Measurements from ENCODE around the gene IRS1.
"Not testable (repeated sequence)": the region's sequence is repeated elsewhere in the genome, so short reads cannot be mapped to it uniquely, and the experiment has no call there.

The IRS1 gene

GRCh38 chr2:226799211-226799975 is at the start of gene IRS1:
TSS of gene IRS1 (minus strand) at chr2:226799820. CDS start at chr2:226798738, 1,082 bp downstream.
- DNase-seq = peak; percentile 35

DNA sequence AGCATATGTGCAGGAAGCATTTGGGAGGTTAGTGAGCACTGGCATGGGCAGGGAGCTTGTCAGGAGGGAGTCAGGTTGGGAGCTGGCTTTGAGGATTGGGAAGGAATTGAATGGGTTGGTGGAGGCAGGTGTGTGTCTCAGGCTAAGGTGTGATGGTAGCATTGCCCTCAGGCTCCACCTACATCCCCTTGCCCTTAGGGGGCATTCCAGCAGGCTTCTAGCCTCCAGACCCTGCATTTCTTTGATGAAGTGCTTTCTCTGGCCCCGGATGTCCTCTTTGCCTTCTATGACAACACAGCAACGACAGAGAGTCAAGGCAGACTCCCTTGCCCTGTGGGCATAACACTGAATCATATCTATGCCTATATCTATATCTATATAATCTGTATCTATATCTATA is 49.7 kb upstream of the IRS1 start:
- no peak for DNase-seq

- DNase-seq = no peak
Measured at GRCh38 chr2:226847511-226847910, 47.9 kb upstream of the IRS1 start.

GRCh38 chr2:226847090-226847489 is 47.5 kb upstream of the IRS1 start:
- DNase-seq = no peak

DNA sequence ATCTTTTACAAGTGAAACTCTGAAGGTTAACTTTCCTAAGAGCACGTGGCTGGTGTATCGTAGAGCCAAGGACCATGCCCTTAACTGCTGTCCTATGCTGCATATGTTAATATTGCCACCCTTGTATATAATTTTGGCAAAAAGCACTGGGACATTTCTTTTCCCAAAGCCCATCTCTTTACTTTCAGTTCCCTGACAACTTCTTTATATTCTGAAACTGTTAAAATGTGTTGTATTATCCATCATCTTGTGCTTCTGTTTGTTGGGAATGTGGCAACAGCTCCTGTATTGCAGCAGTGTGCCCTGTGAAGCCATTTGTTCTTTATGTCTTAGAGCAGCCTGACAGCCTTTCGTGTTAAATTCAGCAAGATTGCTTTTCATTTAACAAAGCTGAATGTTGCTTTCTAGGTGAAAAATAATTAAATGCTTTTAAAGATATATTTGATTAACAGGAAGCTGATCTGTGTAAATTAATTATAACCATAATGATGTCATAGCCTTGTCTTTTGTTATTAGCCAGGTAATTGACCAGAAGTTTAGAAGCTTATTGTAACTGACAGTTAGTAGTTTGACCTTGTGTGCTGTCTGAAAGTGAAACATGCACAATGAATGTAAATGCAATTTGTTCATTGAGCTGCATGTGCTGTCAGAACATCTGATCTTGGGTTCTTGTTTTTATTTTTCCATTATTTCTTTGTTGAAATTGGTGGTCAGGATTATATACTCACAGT is 45.9 kb upstream of the IRS1 start:
- no peak for DNase-seq

- DNase-seq = not testable (repeated sequence)
Measured at GRCh38 chr2:226843001-226843400, 43.4 kb upstream of the IRS1 start.

GRCh38 chr2:226839951-226840350 is 40.3 kb upstream of the IRS1 start:
- DNase-seq = peak; percentile 15

DNA sequence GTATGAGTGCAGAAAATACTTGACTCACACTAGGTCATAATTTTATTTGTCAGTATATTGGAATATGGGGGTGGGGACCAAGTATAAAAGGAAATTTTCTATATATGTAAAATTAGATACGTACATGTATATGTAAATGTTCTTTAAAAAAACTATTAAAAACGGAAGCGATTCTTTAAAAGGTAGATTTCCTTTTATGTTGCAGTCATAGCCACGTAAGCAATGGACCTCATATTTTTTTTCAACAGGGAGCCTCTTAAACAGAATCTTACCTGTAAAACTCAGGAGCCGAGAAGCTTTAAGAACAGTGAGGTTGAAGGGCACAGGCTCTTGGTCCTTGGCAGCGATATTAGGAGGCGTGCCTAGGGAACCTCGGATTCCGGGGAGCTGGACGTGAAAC is 39.5 kb upstream of the IRS1 start:
- peak; percentile 11 for DNase-seq

DNA sequence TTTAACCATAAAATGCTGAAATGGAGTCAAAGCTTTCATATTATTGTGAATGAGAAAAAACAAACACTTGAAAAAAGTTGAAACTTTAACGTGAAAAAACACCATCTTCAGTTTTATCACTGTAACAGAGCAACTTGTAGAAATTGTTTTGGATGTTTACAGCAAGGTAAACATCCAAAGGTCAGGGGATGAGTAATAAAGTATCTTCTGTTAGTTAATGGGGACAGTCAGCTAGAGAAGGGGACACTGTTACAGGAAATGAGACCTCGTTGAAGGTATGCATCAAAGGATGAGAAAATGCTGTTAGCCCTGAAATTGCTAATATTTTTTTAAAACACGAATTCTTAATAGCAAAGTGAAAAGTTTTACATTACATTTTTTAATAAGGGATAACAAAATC is 39.1 kb upstream of the IRS1 start:
- peak; percentile 27 for DNase-seq

GRCh38 chr2:226837787-226838603 is 38.4 kb upstream of the IRS1 start:
- DNase-seq = peak; percentile 22

DNA sequence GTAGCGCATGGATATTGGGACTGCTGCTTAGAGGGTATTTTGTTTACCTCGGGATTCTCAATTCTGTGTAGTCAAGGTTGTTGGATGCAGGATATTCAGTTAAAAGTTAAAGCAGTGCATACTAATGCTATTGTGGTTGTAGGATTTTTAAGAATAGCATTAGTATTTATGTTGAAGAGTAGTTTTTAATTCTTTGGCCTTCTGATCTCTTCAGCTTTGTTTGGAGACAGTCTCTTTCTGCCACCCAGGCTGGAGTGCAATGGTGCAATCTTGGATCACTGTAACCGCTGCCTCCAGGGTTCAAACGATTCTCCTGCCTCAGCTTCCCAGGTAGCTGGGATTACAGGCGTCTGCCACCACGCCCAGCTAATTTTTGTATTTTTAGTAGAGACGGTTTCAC is 37.7 kb upstream of the IRS1 start:
- DNase-seq = no peak

DNA sequence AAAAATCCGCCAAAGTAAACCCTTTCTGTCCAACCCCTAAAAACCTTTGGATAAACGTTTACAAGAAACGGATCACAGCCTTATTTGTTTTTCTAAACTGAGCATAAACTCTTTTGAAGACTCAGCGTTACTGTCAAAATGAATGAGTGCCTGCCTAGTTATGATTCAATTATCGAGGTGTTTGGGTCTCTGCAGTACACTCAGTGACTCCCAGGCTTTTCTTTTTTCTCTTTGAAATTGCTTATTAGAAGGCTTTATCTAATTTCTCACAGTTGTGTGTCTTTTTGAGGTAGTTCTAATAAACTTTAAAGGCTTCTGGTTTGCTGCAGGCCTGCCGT is 36.9 kb upstream of the IRS1 start:
- no peak for DNase-seq

DNA sequence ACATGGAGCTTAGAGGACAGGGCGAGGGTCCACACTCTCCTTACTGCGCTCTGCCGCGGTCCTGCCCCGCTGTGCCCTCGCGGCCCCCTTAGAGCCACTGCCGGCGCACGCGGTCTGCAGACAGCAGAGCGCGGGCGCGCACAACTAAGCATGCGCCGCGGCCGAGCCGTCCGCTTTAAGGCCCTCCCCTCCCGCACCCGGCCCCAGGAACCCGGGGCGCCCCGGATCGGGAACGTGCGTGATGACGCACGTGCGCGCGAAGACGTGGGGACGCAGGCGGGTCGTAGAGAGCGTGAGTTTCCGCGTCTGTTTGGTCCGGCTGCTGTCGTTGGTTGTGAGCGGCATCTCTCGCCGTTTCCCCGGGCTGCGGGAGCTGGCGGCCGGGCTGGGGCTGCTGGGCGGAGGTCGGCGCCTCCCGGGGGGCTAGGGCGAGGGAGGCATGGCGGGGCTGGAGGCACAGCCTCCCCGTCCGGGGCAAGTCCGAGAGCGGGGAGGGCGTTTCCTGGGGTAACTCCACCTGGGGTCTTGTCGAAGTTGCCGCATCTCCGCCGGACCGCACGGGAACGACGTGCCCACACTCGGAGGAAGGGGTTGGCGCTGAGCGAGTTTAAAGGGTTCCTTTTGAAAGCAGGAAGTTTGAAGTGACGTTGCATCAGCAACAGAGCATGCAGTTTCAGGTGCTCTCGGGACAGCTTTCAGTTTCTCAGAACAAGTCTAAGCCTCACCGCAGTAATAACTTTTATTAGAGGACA is 36.4 kb upstream of the IRS1 start, which contains the start of gene RHBDD1:
RHBDD1 (plus strand) TSS at position 259 of the 752 bp plus-strand sequence. CDS start 28,640 bp downstream, outside the sequence.
- DNase-seq = peak; percentile 92

- DNase-seq = peak; percentile 17
Measured at GRCh38 chr2:226835420-226835795, 35.8 kb upstream of the IRS1 start.

DNA sequence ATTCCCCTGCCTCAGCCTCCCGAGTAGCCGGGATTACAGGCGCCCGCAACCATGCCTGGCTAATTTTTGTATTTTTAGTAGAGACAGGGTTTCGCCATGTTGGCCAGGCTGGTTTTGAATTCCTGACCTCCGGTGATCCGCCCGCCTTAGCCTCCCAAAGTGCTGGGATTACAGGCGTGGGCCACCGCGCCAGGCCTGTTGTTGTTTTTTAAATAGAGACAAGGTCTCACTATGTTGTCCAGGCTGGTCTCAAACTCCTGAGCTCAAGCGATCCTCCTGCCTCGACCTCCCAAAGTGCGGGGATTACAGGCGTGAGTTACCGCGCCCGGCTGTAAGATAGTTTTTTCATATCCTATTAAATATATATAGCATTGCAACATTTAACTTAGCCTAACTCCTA is 35.3 kb upstream of the IRS1 start:
- not testable (repeated sequence) for DNase-seq

- no peak for DNase-seq
Measured at GRCh38 chr2:226832061-226832460, 32.4 kb upstream of the IRS1 start.

- DNase-seq = no peak
Measured at GRCh38 chr2:226831266-226831665, 31.6 kb upstream of the IRS1 start.

- no peak for DNase-seq
Measured at GRCh38 chr2:226829721-226830631, 30.4 kb upstream of the IRS1 start.

DNA sequence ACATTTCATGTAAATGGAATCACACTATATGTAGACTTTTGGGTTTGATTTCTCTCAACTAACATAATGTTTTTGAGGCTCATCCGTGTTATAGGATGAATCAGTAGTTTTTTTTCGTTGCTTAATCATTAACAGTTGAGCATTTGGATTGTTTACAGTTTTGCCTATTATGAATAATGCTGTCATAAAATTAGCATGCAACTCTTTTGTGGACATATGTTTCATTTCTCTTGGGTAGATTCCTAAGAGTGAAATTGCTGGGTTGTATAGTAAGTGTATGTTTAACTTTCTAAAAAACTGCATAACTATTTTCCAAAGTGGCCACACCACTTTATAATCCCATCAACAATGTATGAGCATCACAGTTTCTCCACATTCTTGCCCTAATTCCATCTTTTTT is 28.6 kb upstream of the IRS1 start:
- no peak for DNase-seq

DNA sequence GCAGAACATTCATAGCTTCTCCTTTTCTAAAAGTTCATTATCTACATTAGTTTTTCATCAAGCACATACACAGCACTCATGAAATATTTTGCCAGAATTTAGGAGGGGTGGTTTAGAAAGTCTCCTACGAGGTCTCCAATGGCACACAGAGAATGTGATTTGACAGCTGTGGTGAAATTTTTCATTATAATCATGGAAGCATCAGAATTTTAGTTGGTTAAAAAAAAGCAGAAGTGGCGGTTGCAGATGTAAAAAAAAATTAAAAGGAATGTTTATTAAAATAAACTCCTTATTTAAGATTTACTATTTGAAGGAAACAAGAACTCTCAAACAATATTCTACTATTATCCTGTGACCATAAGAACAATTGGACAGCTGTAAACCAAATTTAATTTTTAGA is 25.4 kb upstream of the IRS1 start:
- DNase-seq = no peak

- no peak for DNase-seq
Measured at GRCh38 chr2:226818930-226819329, 19.3 kb upstream of the IRS1 start.

All from CD4-positive, alpha-beta T cell treated with Interleukin-4 for 4 hours (primary cell).